H54 (cell line): Measurements from ENCODE around the gene CCNB3.
"Not testable (repeated sequence)": the region's sequence is repeated elsewhere in the genome, so short reads cannot be mapped to it uniquely, and the experiment has no call there.

ENCODE experiments used
- DNase-seq: peaks from one replicate; pipeline ENCODE4 v3.0.0; 2011; ENCODE audit warnings: low spot score, mixed read lengths; ENCODE audit not compliant: insufficient read length
- FAIRE-seq: peaks from 3 replicates; lab custom pipeline; 2011; peaks lifted over from hg19 to GRCh38; lab: Jason Lieb, UNC
- POLR2A ChIP-seq: IDR thresholded peaks from 2 replicates; pipeline ENCODE4 v1.6.1; 2011; ENCODE audit warnings: low read depth, mild to moderate bottlenecking, low read length

The CCNB3 gene

DNA sequence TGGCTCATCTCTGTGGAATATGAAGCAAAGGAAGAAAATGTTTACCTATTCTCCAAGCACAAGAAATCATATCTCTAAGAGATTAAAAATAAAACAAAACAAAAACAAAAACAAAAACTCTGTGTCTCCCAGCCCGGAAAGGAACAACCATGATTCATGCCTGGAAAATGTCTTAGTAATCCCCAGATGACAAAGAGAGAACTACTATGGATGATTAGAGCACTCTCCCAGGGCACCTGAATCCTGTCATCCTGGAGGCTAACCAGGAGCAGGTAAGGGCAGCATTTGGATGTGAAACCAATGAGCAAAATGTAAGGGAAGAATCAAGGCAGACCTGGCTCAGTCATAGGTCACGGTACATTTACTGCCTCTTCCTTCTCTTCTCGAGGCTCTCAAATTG is 2.0 kb upstream of the CCNB3 start:
- DNase-seq, result no peak
- FAIRE-seq, result no peak

DNA sequence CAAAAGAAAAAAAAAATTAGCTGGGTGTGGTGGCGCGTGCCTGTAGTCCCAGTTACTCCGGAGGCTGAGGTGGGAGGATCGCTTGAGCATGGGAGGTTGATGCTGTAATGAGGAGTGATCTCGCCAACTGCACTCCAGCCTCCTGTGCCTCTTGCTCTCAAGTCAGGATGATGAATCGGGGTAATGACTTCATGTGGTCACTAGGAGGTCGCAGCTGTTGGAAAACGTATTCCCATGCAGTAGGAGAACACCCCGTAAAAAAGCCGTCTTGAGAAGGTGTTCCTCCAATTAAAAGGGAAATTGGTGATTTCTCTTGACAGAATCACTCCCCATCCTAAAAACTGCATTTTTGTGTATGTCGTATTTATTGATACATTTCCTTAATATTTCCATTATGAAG is 2.2 kb downstream of the CCNB3 start:
- TF ChIP-seq POLR2A, result no peak
- DNase-seq, result no peak
- FAIRE-seq, result no peak

More for the DNA sequence above, 2.0 kb upstream of the CCNB3 start:
- no peak for TF ChIP-seq POLR2A

DNA sequence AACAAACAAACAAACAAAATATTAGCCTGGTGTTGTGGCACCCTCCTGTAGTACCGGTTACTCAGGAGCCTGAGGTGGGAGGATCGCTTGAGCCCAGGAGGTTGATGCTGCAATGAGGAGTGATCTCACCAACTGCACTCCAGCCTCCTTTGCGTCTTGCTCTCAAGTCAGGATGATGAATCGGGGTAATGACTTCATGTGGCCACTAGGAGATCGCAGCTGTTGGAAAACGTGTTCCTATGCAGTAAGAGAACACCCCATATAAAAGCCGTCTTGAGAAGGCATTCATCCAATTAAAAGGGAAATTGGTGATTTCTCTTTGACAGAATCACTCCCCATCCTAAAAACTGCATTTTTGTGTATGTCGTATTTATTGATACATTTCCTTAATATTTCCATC is 6.9 kb downstream of the CCNB3 start:
- FAIRE-seq, result no peak
- no peak for DNase-seq
- no peak for TF ChIP-seq POLR2A

DNA sequence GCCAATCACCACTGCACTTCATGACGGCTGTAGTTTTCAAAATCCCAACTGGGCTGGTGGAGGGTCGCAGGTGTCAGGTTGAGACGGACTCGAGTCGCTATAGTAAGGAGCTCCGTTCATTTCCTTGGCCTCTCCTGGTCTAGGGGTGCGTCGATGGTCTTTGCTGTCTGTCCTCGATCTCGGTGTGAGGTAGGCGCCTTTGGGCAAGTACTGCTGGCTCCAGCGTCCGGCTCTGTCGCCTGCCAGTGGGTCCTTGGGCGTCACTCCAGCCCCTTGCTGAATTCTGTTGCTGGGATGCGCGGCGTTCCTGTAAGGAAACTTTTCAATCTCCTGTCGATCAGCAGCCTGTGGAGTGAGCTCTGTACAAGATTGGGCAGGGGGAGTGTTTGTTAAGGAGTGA is 76.7 kb downstream of the CCNB3 start:
- DNase-seq (no peak), FAIRE-seq (no peak)
- TF ChIP-seq POLR2A, result no peak

DNA sequence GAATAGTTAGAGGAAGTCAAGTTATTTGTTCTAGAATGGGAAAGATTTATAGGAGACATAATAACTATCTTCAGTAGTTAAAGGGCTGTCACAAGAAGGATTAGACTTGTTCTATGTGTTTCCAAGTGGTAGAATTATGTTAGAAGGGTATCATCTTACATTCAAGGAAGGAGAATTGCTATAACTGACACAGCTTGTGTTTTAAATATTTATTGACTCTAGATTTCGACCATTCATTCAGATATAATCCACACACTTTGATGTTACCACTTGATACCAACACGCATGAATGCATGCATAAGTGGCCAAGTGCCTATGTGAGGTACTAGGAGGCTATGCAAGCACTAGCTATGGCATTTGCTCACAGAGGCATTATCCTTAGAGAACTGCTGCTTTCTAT is 122.7 kb downstream of the CCNB3 start:
- FAIRE-seq, result no peak
- no peak for TF ChIP-seq POLR2A
- DNase-seq, result no peak

DNA sequence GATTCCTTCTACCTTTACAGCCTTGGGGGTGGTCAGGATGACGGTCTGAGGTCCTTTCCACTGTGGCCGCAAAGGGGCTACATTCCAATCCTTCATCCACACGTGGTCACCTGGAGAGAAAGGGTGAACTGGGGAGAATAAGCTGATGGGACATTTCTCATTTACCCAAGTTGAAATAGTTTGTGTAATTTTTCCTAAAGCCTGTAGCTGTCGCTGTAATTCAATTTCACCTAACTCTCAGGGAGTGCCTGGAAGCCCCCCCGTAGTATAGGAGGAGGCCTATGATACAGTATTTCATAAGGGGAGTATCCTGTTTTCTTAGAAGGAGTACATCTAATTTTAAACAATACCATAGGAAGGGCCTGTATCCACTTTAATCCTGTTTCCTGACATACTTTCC is 128.1 kb downstream of the CCNB3 start:
- DNase-seq, FAIRE-seq: not testable (repeated sequence)

DNA sequence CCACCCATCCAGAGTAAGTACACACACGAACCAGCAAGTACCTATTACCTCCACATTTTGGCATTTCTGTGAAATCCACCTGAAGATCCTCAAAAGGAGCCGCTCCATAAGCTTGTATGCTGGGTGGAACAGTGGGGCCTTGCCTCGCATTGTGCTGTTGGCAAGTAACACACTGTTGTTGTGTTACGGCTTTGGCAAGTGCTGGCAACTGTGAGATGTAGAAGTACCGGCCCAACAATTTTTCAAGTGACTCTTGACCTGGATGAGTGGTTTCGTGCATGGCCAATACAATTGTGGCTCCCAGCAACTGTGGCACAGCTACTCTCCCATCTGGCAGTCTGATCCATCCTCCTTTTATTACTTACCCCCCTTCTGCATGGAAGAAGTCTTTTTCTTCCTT is 128.7 kb downstream of the CCNB3 start:
- no peak for TF ChIP-seq POLR2A
- FAIRE-seq, result no peak
- no peak for DNase-seq

DNA sequence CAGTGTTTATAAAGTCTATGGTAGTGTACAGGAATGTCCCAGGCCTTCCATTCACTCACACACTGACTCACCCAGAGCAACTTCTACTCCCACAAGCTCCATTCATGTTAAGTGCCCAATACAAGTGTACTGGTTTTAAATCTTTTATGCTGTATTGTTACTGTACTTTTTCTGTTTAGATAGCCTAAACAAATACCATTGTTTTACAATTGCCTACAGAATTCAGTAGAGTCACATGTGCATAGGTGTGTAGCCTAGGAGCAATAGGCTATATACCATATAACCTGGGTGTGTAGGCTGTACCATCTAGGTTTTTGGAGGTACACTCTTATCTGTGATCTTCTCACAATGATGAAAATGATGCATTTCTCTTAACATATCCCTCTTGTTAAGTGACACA is 139.4 kb downstream of the CCNB3 start:
- FAIRE-seq (no peak), DNase-seq (no peak)
- no peak for TF ChIP-seq POLR2A

DNA sequence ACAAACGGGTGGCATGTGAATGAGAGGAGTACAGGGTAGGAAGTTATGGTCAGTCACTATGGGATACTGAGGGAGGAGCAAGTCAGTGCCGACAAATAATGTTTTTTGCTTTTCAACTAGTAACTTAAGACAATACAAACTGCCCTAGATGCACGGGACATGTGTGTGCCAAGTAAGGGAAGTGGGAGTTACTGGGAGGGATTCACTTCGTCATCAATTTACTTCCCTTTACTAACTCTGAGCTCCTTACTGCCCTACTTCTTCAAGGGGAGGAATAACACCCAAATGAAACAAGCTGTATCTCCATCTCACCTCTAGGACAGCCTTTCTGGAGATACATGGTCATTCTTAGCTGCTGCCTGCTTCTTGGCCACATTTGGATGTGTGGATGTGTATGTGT is 168.4 kb downstream of the CCNB3 start:
- FAIRE-seq, result no peak
- TF ChIP-seq POLR2A, result no peak
- no peak for DNase-seq

DNA sequence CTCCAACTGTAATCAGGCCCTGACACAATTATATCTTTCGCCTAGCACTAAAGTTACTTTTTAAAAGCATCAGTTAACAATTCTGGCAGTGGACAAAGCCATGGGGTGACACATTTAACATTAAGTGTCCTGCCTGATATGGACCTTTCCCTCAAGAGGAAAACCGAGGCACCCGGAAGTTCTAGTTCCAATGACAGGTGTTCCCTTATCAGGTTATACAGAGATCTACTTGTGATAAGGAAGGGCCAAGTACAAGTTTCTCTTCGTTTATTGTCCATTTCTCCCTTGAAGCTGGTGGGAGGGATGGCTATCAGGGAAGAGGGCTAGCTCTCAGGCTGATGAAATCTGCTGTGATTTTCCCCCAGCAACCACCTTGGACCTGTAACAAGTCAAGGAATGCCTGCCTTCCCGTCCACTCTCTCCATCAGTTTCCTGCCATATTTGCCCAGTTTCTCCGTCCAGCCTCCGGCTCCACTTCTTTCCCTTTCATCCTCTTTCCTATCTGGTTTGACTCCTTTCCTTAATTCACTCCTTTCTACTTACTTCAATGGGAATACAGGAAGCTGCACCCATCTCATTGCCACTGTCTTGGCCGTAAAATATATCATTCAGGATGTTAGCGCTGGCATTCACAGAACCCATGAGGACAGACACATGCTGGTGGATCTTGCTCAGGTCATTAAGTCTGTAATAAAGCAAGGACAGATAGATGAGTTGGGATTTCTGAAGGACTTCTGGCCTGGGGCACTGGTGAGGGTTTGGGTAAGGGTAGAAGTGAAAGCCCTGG is 171.1 kb downstream of the CCNB3 start:
- DNase-seq (no peak), FAIRE-seq (no peak)
- no peak for TF ChIP-seq POLR2A

DNA sequence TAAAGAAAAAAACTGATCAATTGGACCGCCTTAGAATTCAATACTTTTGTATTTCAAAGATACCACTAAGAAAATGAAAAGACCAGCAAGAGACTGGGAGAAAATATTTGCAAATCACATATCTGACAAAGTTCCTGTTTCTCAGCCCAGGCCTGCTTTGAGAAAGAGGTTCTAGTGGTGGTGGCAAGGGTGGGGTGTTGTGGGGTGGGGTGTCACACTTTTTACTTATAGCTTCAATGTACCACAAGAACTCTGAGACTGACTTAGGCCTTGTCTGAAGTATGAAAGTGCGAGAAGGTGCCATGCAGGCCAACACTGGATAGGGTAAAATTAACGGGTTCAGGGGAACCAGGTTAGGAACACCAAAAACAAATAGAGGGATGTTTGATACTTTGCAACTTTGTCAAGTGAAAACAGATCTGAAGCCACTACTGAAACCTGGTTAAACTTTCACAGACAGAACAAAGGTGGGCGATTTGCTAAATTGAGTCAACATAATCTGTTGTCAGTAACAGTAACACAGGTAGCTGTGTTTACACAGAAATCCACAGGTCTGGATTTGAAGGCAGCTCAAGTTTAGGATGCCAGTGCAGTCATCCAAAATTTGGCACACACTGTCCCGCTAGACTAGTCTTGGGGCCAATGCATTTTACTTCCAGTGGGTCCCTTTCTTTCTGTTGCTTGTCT is 177.3 kb downstream of the CCNB3 start:
- no peak for FAIRE-seq
- no peak for TF ChIP-seq POLR2A
- DNase-seq, result no peak

DNA sequence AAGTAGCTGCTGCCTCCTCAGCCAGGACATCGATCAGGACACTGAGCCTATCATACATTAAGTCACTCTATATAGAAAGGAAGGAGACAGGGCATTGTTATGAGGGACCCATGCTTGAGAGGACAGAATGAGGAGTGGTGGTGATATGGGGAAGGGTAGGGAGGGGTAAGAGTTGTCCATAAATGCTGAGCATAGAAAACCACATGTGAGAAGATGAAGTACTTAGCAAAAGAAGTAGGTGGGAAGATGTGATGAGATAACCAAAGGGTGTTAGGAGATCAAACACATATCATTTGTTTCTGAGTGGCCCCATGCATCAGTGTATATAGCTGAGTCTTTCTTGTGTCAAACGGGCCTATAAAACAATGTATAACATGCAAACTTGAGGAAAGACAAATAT is 182.0 kb downstream of the CCNB3 start:
- DNase-seq (no peak), FAIRE-seq (no peak)
- TF ChIP-seq POLR2A, result no peak

DNA sequence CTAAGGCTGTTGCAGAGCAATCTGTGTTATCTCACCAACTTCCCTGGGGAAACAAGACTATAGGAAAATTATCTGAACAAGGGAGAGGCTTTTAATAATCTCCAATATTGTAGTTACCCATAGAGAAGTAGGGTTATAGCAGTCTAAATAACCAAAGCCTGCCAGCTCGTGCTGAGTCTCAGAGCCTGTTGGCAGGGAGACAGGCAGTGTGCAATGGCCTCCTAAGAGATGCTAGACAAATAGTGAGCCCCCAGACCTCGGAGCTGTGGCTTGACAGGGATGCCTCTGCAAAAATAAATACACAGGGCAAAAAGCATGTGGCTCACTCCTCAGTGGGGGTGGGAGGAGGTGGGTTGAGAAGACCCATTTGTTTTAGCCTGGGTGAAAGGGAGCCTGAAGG is 189.3 kb downstream of the CCNB3 start:
- FAIRE-seq, result no peak

More for the DNA sequence above, 189.3 kb downstream of the CCNB3 start:
- no peak for TF ChIP-seq POLR2A
- no peak for DNase-seq
